H1 (cell line): ENCODE measurements around the gene PRDM10. TPM values are rescaled to one million over a fixed set of nuclear protein-coding genes. Genes with fewer than 3 reads are reported as not detected.

Source experiments
- CTCF ChIA-PET: fragments of 300-600 bp; sonication (Branson Sonifier 250); formaldehyde crosslinking; loops from one replicate; lab custom pipeline; 2021; ENCODE audit not compliant: partially characterized antibody; lab: Charles Lee
- POLR2A ChIA-PET: fragments of 300-600 bp; sonication (Branson Sonifier 250); formaldehyde crosslinking; loops from one replicate; lab custom pipeline; 2021; ENCODE audit warnings: inconsistent platforms; ENCODE audit not compliant: partially characterized antibody; lab: Charles Lee
- DNase-seq, 2 experiments: peaks; one replicate each; pipeline versions ENCODE4 v3.0.0 to v3.0.0-alpha.2; 2010 to 2022; ENCODE audit warnings: low spot score in 2 of 2, low read depth in 1 of 2, mixed read lengths in 1 of 2
- FAIRE-seq: peaks from 2 replicates; lab custom pipeline; 2011; peaks lifted over from hg19 to GRCh38; lab: Jason Lieb, UNC
- H2AFZ ChIP-seq: 2 replicates; pipeline ENCODE4 v1.8.1; 2012; ENCODE audit warnings: low read length, inconsistent platforms
- H2AK5ac ChIP-seq: 2 replicates; pipeline ENCODE4 v1.6.1; 2013; ENCODE audit warnings: low read depth, low read length
- H2BK120ac ChIP-seq: replicated peaks from 2 replicates; pipeline ENCODE3; 2013; ENCODE audit warnings: low read depth, low read length, inconsistent platforms
- H2BK12ac ChIP-seq: 2 replicates; pipeline ENCODE4 v1.6.1; 2013; ENCODE audit warnings: low read depth, low read length
- H2BK15ac ChIP-seq: 2 replicates; pipeline ENCODE4 v1.6.1; 2013; ENCODE audit warnings: low read length
- H2BK20ac ChIP-seq: 2 replicates; pipeline ENCODE4 v1.6.1; 2013; ENCODE audit warnings: low read length
- H2BK5ac ChIP-seq: 2 replicates; pipeline ENCODE4 v1.6.1; 2013; ENCODE audit warnings: low read depth, low read length
- H3K14ac ChIP-seq: 2 replicates; pipeline ENCODE4 v1.6.1; 2013; ENCODE audit warnings: inconsistent platforms; ENCODE audit not compliant: insufficient read length
- H3K18ac ChIP-seq: 2 replicates; pipeline ENCODE4 v1.6.1; 2013; ENCODE audit warnings: low read length; ENCODE audit errors: extremely low read depth
- H3K23ac ChIP-seq: 2 replicates; pipeline ENCODE4 v1.6.1; 2013; ENCODE audit warnings: inconsistent platforms; ENCODE audit not compliant: insufficient read length
- H3K23me2 ChIP-seq: 2 replicates; pipeline ENCODE4 v1.6.1; 2013; ENCODE audit warnings: low read depth, low read length
- H3K27ac ChIP-seq: 2 replicates; pipeline ENCODE4 v1.6.1; 2011; ENCODE audit warnings: low read depth, low read length, inconsistent platforms
- H3K27me3 ChIP-seq, 4 experiments: replicated peaks in 1 of 4; 1 replicate in 1 of 4; 2 replicates in 3 of 4; pipeline versions ENCODE4 v1.6.1 to v1.8.1; 2011 to 2013; ENCODE audit warnings: low read length in 3 of 4, mild to moderate bottlenecking in 3 of 4, inconsistent platforms in 2 of 4, mixed read lengths in 2 of 4, moderate library complexity in 1 of 4; ENCODE audit not compliant: control insufficient read depth in 3 of 4, insufficient read depth in 3 of 4; ENCODE audit errors: extremely low read depth in 1 of 4
- H3K36me3 ChIP-seq, 4 experiments: 2 replicates each; pipeline versions ENCODE4 v1.6.1 to v1.8.1; 2011 to 2013; ENCODE audit warnings: mild to moderate bottlenecking in 4 of 4, low read length in 3 of 4, moderate library complexity in 2 of 4, control low read depth in 1 of 4, inconsistent platforms in 1 of 4; ENCODE audit not compliant: insufficient read depth in 4 of 4, control insufficient read depth in 2 of 4
- H3K4ac ChIP-seq: replicated peaks from 2 replicates; pipeline ENCODE3; 2013; ENCODE audit warnings: low read length, low read depth, mixed read lengths, inconsistent platforms; ENCODE audit not compliant: insufficient read length
- H3K4me1 ChIP-seq, 4 experiments: replicated peaks in 1 of 4; 1 replicate in 1 of 4; 2 replicates in 3 of 4; pipeline versions ENCODE4 v1.6.1 to v1.8.1; 2011 to 2013; ENCODE audit warnings: low read length in 3 of 4, inconsistent platforms in 2 of 4, mixed read lengths in 1 of 4; ENCODE audit not compliant: insufficient read depth in 4 of 4, control insufficient read depth in 3 of 4
- H3K4me2 ChIP-seq, 2 experiments: 2 replicates each; pipeline versions ENCODE4 v1.6.1 to v1.8.1; 2011 to 2013; ENCODE audit warnings: low read depth in 2 of 2, low read length in 2 of 2, control low read depth in 1 of 2, inconsistent platforms in 1 of 2, mild to moderate bottlenecking in 1 of 2; ENCODE audit not compliant: insufficient read depth in 1 of 2
- H3K4me3 ChIP-seq, 4 experiments: fragments of 200-600, 300-600 bp in 1 of 4; sonication (generic), shearing (Covaris generic), sonication (Bioruptor Twin) in 1 of 4; 2 replicates each; pipeline versions ENCODE4 v1.5.1 to v1.8.1; 2011 to 2016; ENCODE audit warnings: low read length in 4 of 4, low read depth in 3 of 4, control low read depth in 2 of 4, inconsistent platforms in 2 of 4, mild to moderate bottlenecking in 2 of 4, mixed read lengths in 1 of 4, moderate library complexity in 1 of 4; ENCODE audit not compliant: insufficient read depth in 2 of 4; ENCODE audit errors: extremely low read depth in 1 of 4
- H3K56ac ChIP-seq: replicated peaks from 2 replicates; pipeline ENCODE3; 2013; ENCODE audit warnings: low read depth, mild to moderate bottlenecking, mixed read lengths, low read length, inconsistent platforms; ENCODE audit not compliant: insufficient read length
- H3K79me1 ChIP-seq: 2 replicates; pipeline ENCODE4 v1.6.1; 2013; ENCODE audit warnings: low read depth, low read length, control low read depth
- H3K79me2 ChIP-seq, 2 experiments: 2 replicates each; pipeline versions ENCODE4 v1.6.1 to v1.8.1; 2012 to 2013; ENCODE audit warnings: low read length in 2 of 2, mild to moderate bottlenecking in 2 of 2, inconsistent platforms in 1 of 2; ENCODE audit not compliant: insufficient read depth in 2 of 2, control insufficient read depth in 1 of 2
- H3K9ac ChIP-seq, 4 experiments: replicated peaks in 1 of 4; 1 replicate in 1 of 4; 2 replicates in 3 of 4; pipeline versions ENCODE4 v1.6.1 to v1.8.1; 2011 to 2013; ENCODE audit warnings: low read depth in 3 of 4, low read length in 3 of 4, control low read depth in 2 of 4, mild to moderate bottlenecking in 2 of 4, moderate library complexity in 2 of 4, inconsistent platforms in 1 of 4; ENCODE audit errors: extremely low read depth in 1 of 4
- H3K9me3 ChIP-seq, 2 experiments: 2 replicates each; pipeline versions ENCODE4 v1.6.1 to v1.8.1; 2012 to 2013; ENCODE audit warnings: mild to moderate bottlenecking in 2 of 2, moderate library complexity in 2 of 2, control low read depth in 1 of 2, inconsistent platforms in 1 of 2, low read depth in 1 of 2, low read length in 1 of 2, mixed read lengths in 1 of 2; ENCODE audit not compliant: insufficient read depth in 2 of 2
- H4K20me1 ChIP-seq, 2 experiments: replicated peaks in 1 of 2; 2 replicates each; pipeline versions ENCODE3 to v1.8.1; 2011 to 2013; ENCODE audit warnings: inconsistent platforms in 2 of 2, low read length in 2 of 2, mild to moderate bottlenecking in 1 of 2; ENCODE audit not compliant: insufficient read depth in 2 of 2, control insufficient read depth in 1 of 2
- H4K5ac ChIP-seq: 2 replicates; pipeline ENCODE4 v1.6.1; 2013; ENCODE audit warnings: low read length, low read depth, mixed read lengths, inconsistent platforms; ENCODE audit not compliant: insufficient read length
- H4K8ac ChIP-seq: 2 replicates; pipeline ENCODE4 v1.8.0; 2013; ENCODE audit warnings: mild to moderate bottlenecking, moderate library complexity, low read length, inconsistent platforms; ENCODE audit not compliant: insufficient read depth; ENCODE audit errors: extremely low read depth
- H4K91ac ChIP-seq: replicated peaks from 2 replicates; pipeline ENCODE3; 2013; ENCODE audit warnings: low read length, mixed read lengths, inconsistent platforms; ENCODE audit not compliant: insufficient read length
- BACH1 ChIP-seq: IDR thresholded peaks from 2 replicates; pipeline ENCODE4 v1.6.1; 2012; ENCODE audit warnings: low read length, improper control_type of control experiment
- EZH2 ChIP-seq: fragments of 200-600 bp; sonication (generic); IDR thresholded peaks from 2 replicates; pipeline ENCODE4 v1.7.1; 2012; ENCODE audit warnings: low read depth, mild to moderate bottlenecking, moderate library complexity, low read length, inconsistent platforms; ENCODE audit not compliant: severe bottlenecking
- KDM5A ChIP-seq: fragments of 200-600 bp; IDR thresholded peaks from 2 replicates; pipeline ENCODE4 v1.7.1; 2012; ENCODE audit warnings: mild to moderate bottlenecking, low read length, inconsistent platforms, mixed read lengths
- RBBP5 ChIP-seq: IDR thresholded peaks from 2 replicates; pipeline ENCODE4 v1.7.1; 2012; ENCODE audit warnings: low read depth, mild to moderate bottlenecking, inconsistent platforms, low read length, moderate library complexity, borderline replicate concordance
- RNF2 ChIP-seq: fragments of 200-900, 300-1000 bp; sonication (generic); IDR thresholded peaks from 2 replicates; pipeline ENCODE4 v1.7.1; 2016; ENCODE audit warnings: borderline replicate concordance, low read depth, mild to moderate bottlenecking, antibody characterized with exemption, low read length; ENCODE audit not compliant: poor library complexity, severe bottlenecking; ENCODE audit errors: missing control alignments
- SIN3A ChIP-seq, 2 experiments: IDR thresholded peaks in 1 of 2; conservative IDR thresholded peaks in 1 of 2; 2 replicates each; pipeline ENCODE4 v1.6.1; 2011 to 2012; ENCODE audit warnings: low read length in 2 of 2, improper control_type of control experiment in 1 of 2, low read depth in 1 of 2, mild to moderate bottlenecking in 1 of 2
- SP2 ChIP-seq: IDR thresholded peaks from 2 replicates; pipeline ENCODE4 v1.6.1; 2012; ENCODE audit warnings: mild to moderate bottlenecking, low read length, inconsistent platforms
- TBP ChIP-seq: IDR thresholded peaks from 2 replicates; pipeline ENCODE4 v1.6.1; 2011; ENCODE audit warnings: low read depth, low read length, improper control_type of control experiment
- WGBS, 2 experiments: shearing (Covaris generic) in 1 of 2; methylation state at CpG; one replicate each; pipeline versions ENCODE4 v1.1.6 to v1.1.7; 2013 to 2015; ENCODE audit warnings: low lambda C conversion rate in 2 of 2, mixed read lengths in 2 of 2, inconsistent platforms in 1 of 2, low coverage in 1 of 2, missing lambda C conversion rate in 1 of 2; ENCODE audit not compliant: insufficient replicate concordance in 2 of 2, insufficient coverage in 1 of 2, insufficient read length in 1 of 2; ENCODE audit errors: extremely low coverage in 1 of 2, missing lambda C conversion rate in 1 of 2; 5-methylcytosine and 5-hydroxymethylcytosine counted together
- polyA plus RNA-seq, 7 experiments: library from polyadenylated mRNA; depleted of rRNA in 3 of 7; stranded (reverse) in 5 of 7; unstranded in 2 of 7; fragments of >200 nt in 5 of 7; fragments of 200-250 nt in 2 of 7; gene quantifications; 1 replicate in 5 of 7; 2 replicates in 1 of 7; 4 replicates in 1 of 7; pipeline versions ENCODE4 v1.2.1 to v1.2.3, GENCODE V29; 2011 to 2013; ENCODE audit warnings: missing spikeins in 2 of 7, mixed read lengths in 2 of 7
- total RNA-seq: library from RNA; stranded (reverse); fragmentation: NEBNext Ultra II Directional; extraction: Animal tissue kit (Norgen Biotek cat#: 25700); gene quantifications from 2 replicates; pipeline ENCODE4 v1.2.1, GENCODE V29; 2021
- TF ChIP-seq, protein P1 (sequence below): IDR thresholded peaks from 2 replicates; pipeline ENCODE4 v1.6.1; 2012; ENCODE audit warnings: low read length, inconsistent platforms
- TF ChIP-seq, protein P2 (sequence below): IDR thresholded peaks from 2 replicates; pipeline ENCODE4 v1.6.1; 2011; ENCODE audit warnings: low read length, improper control_type of control experiment

The PRDM10 gene
- total and polyA plus RNA-seq, 2 of the 8 experiments (the other 6 are each of a cell fraction or from before 2014, with no cell fraction given), result 15.5 to 19.2 TPM

DNA sequence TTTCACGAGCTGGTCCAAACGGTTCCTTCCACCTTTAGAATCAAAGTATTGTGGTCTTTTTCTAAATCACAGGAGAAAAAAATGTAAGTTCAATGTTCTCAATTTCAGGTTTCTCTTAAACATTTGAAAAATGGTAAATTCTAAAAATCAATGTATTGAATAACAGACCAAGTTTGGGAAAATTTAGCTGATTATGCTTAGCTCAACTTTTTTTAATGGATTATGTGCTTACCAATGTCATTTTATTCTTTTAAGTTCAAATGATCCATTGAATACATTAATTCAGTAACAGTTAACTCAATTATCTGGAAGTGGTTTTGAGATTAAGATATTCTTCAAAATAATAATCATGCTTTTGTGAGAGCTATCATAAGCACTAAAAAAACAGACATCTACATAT is 5.1 kb downstream of the PRDM10 start:
- no peak overlapping the region for H2BK120ac ChIP-seq
- no peak overlapping the region for H2AK5ac ChIP-seq
- H3K4ac ChIP-seq, result no peak overlapping the region
- H3K4me2 ChIP-seq, result no peak overlapping the region
- H3K9me3 ChIP-seq, result no peaks in the 10 kb centered on the region
- H3K14ac ChIP-seq, result no peak overlapping the region
- H3K23ac ChIP-seq, result no peak overlapping the region
- no peak overlapping the region for H2BK20ac ChIP-seq
- H3K4me1 ChIP-seq, result peaks cover 0 to 2% (median 0%) of the 10 kb centered on the region in 4 experiments; a peak in 3 of 7 replicates
- no peak overlapping the region for H3K27ac ChIP-seq
- H4K20me1 ChIP-seq, result peaks cover 0 to 4% of the 10 kb centered on the region in 2 experiments
- peaks cover 4 to 64% of the 10 kb centered on the region in 2 experiments for H3K79me2 ChIP-seq
- H3K23me2 ChIP-seq, result peaks cover 5% of the 10 kb centered on the region; the same call in 1 of the 2 replicates
- H4K5ac ChIP-seq, result no peak overlapping the region
- H4K8ac ChIP-seq, result no peak overlapping the region
- H3K79me1 ChIP-seq, result no peaks in the 10 kb centered on the region; the same call in 1 of the 2 replicates
- H2AFZ ChIP-seq, result no peak overlapping the region
- H3K27me3 ChIP-seq, result no peaks in the 10 kb centered on the region
- no peak overlapping the region for H2BK15ac ChIP-seq
- CTCF ChIA-PET, result interaction anchor here (0.6 to 1.4 kb wide), 4 partner anchors 51 to 134 kb away, joined by 3 to 9 read pairs (median 4); no protein-coding TSS in a partner anchor
- no peak overlapping the region for H4K91ac ChIP-seq
- no peak for FAIRE-seq
- H3K18ac ChIP-seq, result no peak overlapping the region
- H3K56ac ChIP-seq, result no peak overlapping the region
- no peak overlapping the region for H3K4me3 ChIP-seq
- no peak overlapping the region for H3K9ac ChIP-seq
- H2BK12ac ChIP-seq, result no peak overlapping the region
- no peak for DNase-seq
- no peaks in the 10 kb centered on the region for H3K36me3 ChIP-seq
- POLR2A ChIA-PET, result interaction anchor here (1.0 kb wide), 1 partner anchor 68 kb away, joined by 3 read pairs; no protein-coding TSS in a partner anchor
- 96% methylated on average over 2 of the region's 2 CpGs; no CpG with 5 or more reads in 1 of the 2 experiments for WGBS, 2 experiments
- H2BK5ac ChIP-seq, result no peak overlapping the region
- TF ChIP-seq, protein P1, sequence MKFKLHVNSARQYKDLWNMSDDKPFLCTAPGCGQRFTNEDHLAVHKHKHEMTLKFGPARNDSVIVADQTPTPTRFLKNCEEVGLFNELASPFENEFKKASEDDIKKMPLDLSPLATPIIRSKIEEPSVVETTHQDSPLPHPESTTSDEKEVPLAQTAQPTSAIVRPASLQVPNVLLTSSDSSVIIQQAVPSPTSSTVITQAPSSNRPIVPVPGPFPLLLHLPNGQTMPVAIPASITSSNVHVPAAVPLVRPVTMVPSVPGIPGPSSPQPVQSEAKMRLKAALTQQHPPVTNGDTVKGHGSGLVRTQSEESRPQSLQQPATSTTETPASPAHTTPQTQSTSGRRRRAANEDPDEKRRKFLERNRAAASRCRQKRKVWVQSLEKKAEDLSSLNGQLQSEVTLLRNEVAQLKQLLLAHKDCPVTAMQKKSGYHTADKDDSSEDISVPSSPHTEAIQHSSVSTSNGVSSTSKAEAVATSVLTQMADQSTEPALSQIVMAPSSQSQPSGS, result no peak
- TF ChIP-seq RNF2 (no peak), SIN3A (conservative IDR thresholded peaks at IDR 0.05 in 1 of 2, IDR thresholded peaks at IDR 0.05 in 1 of 2; ENCODE audit: low read depth in 1 of 2, low read length in 2 of 2) (no peak), SP2 (no peak), RBBP5 (no peak), BACH1 (no peak), TBP (no peak), EZH2 (no peak), KDM5A (no peak)
- TF ChIP-seq, protein P2, sequence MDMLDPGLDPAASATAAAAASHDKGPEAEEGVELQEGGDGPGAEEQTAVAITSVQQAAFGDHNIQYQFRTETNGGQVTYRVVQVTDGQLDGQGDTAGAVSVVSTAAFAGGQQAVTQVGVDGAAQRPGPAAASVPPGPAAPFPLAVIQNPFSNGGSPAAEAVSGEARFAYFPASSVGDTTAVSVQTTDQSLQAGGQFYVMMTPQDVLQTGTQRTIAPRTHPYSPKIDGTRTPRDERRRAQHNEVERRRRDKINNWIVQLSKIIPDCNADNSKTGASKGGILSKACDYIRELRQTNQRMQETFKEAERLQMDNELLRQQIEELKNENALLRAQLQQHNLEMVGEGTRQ, result no peak
